Middle frontal gyrus (tissue), 1 donor: ENCODE measurements around the gene CHMP1B.

Experiments
- DNase-seq: peaks from one replicate; pipeline ENCODE4 v3.0.0-alpha.2; 2015; ENCODE audit warnings: low spot score; ENCODE audit errors: extremely low spot score

Gene CHMP1B

GRCh38 chr18:11901826-11902438 lies 50.7 kb downstream of the CHMP1B start:
- DNase-seq, result no peak

DNA sequence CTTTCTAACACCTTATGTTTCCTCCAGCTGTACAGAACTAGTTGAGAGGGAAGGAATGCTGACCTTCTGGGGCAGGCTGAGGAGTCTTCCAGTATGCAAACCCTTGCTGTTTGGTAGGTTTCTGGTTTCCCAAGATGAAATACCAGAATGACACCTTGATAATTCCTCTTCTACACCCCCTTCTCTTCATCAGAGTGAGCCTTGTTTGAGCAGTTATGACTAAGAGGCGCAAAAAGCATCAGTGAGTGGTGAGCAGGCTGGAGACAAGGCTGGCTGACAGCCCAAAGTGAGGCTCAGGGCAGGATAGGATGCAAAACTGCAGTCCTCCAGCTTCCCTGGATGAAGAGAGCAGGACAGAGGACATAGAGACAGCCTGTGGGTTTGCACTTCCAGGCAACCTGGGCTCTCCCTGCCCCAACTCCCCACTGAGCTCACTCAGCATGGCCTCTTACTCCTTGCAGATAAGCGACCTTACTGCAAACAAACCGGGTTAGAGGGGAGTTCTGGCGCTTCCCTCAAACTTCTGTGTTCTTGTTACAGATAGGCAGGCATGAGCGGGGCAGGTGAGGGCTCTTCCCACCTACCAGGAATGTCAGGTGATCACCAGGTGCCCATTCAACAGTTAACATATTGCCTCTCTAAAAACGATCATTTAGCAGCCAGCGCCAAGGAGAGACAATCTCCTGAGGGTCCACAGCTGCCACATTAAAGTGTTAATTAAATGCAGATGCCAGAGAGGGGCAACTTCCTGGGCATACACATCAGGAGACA lies 51.5 kb downstream of the CHMP1B start:
- DNase-seq, result no peak
